ENCODE data around the gene ATP2B3. TPM values are rescaled to one million over a fixed set of nuclear protein-coding genes. Genes with fewer than 3 reads are reported as not detected.

ATP2B3 gene
- total and polyA plus RNA-seq, 2 donors (not counting 3 experiments of a cell fraction or from before 2014, with no cell fraction given): 0.01 to 0.07 TPM

GRCh38 chrX:153560466-153560865, 43.0 kb downstream of the ATP2B3 start:
- intact Hi-C loops (cut with micrococcal nuclease): no loop called here
- dilution Hi-C loops (cut with MboI; ENCODE audit: extremely low pct_ligation_motif_present, low sequenced_read_pairs): no loop called here
- FAIRE-seq (no peak), DNase-seq (ENCODE audit: low read depth, low spot score) (no peak)
- BruUV-seq (replicated peaks): no TSS peak
- H4K20me1 ChIP-seq (replicated peaks; ENCODE audit: control insufficient read depth, extremely low read depth, insufficient read depth, low read length): no peaks in the 10 kb centered on the region
- ChIA-PET CTCF (interaction anchor here (1.3 kb wide), 1 partner anchor 89 kb away, joined by 3 read pairs; no protein-coding TSS in a partner anchor), POLR2A (no interaction called here)
- no peaks in the 10 kb centered on the region for H3K4me1 ChIP-seq (ENCODE audit: control insufficient read depth, extremely low read depth, insufficient read depth, low read length)
- H3K27ac ChIP-seq (ENCODE audit: insufficient read depth, low read depth, low read length): no peak overlapping the region
- no peaks in the 10 kb centered on the region for H3K9me1 ChIP-seq (replicated peaks; ENCODE audit: control insufficient read depth, extremely low read depth, insufficient read depth, low read length)
- H3K9me3 ChIP-seq (replicated peaks; ENCODE audit: control insufficient read depth, insufficient read depth, low read length): no peaks in the 10 kb centered on the region
- H3K4me2 ChIP-seq (ENCODE audit: insufficient read depth, low read length): no peak overlapping the region
- H2AFZ ChIP-seq (ENCODE audit: low read depth, low read length): no peak overlapping the region
- no peaks in the 10 kb centered on the region for H3K79me2 ChIP-seq (ENCODE audit: control insufficient read depth, insufficient read depth, low read length)
- no peaks in the 10 kb centered on the region for H3K27me3 ChIP-seq (ENCODE audit: control insufficient read depth in 2 of 2, insufficient read depth in 2 of 2, low read length in 2 of 2)
- no peak overlapping the region for H3K4me3 ChIP-seq (replicated peaks in 1 of 3; ENCODE audit: insufficient read depth in 1 of 3, low read depth in 1 of 3, low read length in 3 of 3)
- H3K9ac ChIP-seq (replicated peaks; ENCODE audit: extremely low read depth, insufficient read depth, low read length): no peak overlapping the region
- TF ChIP-seq GATA2 (IDR thresholded peaks at IDR 0.05; ENCODE audit: insufficient read depth, insufficient read length, low read depth, low read length) (no peak), CTCF (IDR thresholded peaks at IDR 0.05; ENCODE audit: extremely low read depth in 1 of 2, insufficient read depth in 1 of 2, low read depth in 1 of 2, low read length in 2 of 2) (no peak), POLR2A (IDR thresholded peaks at IDR 0.05; ENCODE audit: low read depth, low read length) (no peak), EZH2 (IDR thresholded peaks at IDR 0.05; ENCODE audit: borderline replicate concordance, low read depth, low read length, severe bottlenecking) (no peak), MYC (IDR thresholded peaks at IDR 0.05; ENCODE audit: low read depth, low read length) (no peak), FOS (IDR thresholded peaks at IDR 0.05; ENCODE audit: borderline replicate concordance, insufficient read depth, low read length) (no peak), MAX (IDR thresholded peaks at IDR 0.05; ENCODE audit: insufficient read depth, insufficient read length) (no peak), POLR2AphosphoS5 (IDR thresholded peaks at IDR 0.05; ENCODE audit: insufficient read depth, low read depth, low read length) (no peak), JUN (IDR thresholded peaks at IDR 0.05; ENCODE audit: borderline replicate concordance, insufficient read depth, insufficient read length, low read depth) (no peak)
- H3K36me3 ChIP-seq (ENCODE audit: control insufficient read depth in 2 of 2, extremely low read depth in 1 of 2, insufficient read depth in 2 of 2, low read length in 2 of 2): no peaks in the 10 kb centered on the region
